Fibroblast of villous mesenchyme (primary cell): ENCODE measurements around the gene CEACAM16. TPM values are rescaled to one million over a fixed set of nuclear protein-coding genes. Genes with fewer than 3 reads are reported as not detected.

Source experiments
- DNase-seq: peaks from one replicate; pipeline ENCODE4 v3.0.0-alpha.2; 2010; ENCODE audit warnings: low read depth
- H3K4me3 ChIP-seq: 2 replicates; pipeline ENCODE4 v1.5.1; 2011; ENCODE audit warnings: low read depth, mild to moderate bottlenecking, low read length
- CTCF ChIP-seq: IDR thresholded peaks from 2 replicates; pipeline ENCODE4 v1.5.1; 2012; ENCODE audit warnings: low read depth, mild to moderate bottlenecking, low read length; ENCODE audit not compliant: insufficient read depth
- total RNA-seq: library from RNA; depleted of rRNA; stranded (reverse); fragments of >200 nt; gene quantifications from 2 replicates; pipeline ENCODE4 v1.2.3, GENCODE V29; 2012

CEACAM16 gene
- total RNA-seq, 1 donor, result under 0.01 TPM

- TF ChIP-seq CTCF, result no peak
- peak overlapping the region; percentile 60 for H3K4me3 ChIP-seq
- DNase-seq, result no peak
Measured at GRCh38 chr19:44754750-44755080, 55.8 kb downstream of the CEACAM16 start.

- no peak for DNase-seq
- no peak overlapping the region for H3K4me3 ChIP-seq
- TF ChIP-seq CTCF, result no peak
Measured at GRCh38 chr19:44755219-44755618, 56.3 kb downstream of the CEACAM16 start.

GRCh38 chr19:44756089-44756562 lies 57.2 kb downstream of the CEACAM16 start:
- DNase-seq, result no peak
- H3K4me3 ChIP-seq, result no peak overlapping the region
- TF ChIP-seq CTCF, result no peak

- peak; percentile 70 for DNase-seq
- peak overlapping the region; percentile 37 for H3K4me3 ChIP-seq
- TF ChIP-seq CTCF, result no peak
Measured at GRCh38 chr19:44757057-44757734, 58.2 kb downstream of the CEACAM16 start.

GRCh38 chr19:44757735-44758505 lies 59.0 kb downstream of the CEACAM16 start:
- H3K4me3 ChIP-seq, result peak overlapping the region; percentile 37
- peak; percentile 57 for DNase-seq
- TF ChIP-seq CTCF, result no peak

- TF ChIP-seq CTCF, result no peak
- no peak overlapping the region for H3K4me3 ChIP-seq
- no peak for DNase-seq
Measured at GRCh38 chr19:44758596-44758995, 59.6 kb downstream of the CEACAM16 start.
